Peyer's patch (tissue), 4 donors: ENCODE data around the gene CSRNP3. TPM values are rescaled to one million over a fixed set of nuclear protein-coding genes. Genes with fewer than 3 reads are reported as not detected.

ENCODE experiments used
- DNase-seq, 3 donors: peaks; one replicate each; pipeline ENCODE4 v3.0.0-alpha.2; 2017 to 2019
- H3K27ac ChIP-seq, 4 donors: fragments of 200-600 bp; sonication (generic); one replicate each; pipeline ENCODE4 v1.5.1; 2016 to 2019
- H3K27me3 ChIP-seq, 2 donors: fragments of 200-600 bp; sonication (generic); one replicate each; pipeline ENCODE4 v1.5.1; 2019
- H3K36me3 ChIP-seq, 3 donors: fragments of 200-600 bp; sonication (generic); one replicate each; pipeline ENCODE4 v1.5.1; 2016 to 2019
- H3K4me1 ChIP-seq, 4 donors: fragments of 200-600 bp; sonication (generic); one replicate each; pipeline ENCODE4 v1.5.1; 2016 to 2019
- H3K4me3 ChIP-seq, 4 donors: fragments of 200-600 bp; sonication (generic); 1 replicate in 3 of 4; 2 replicates in 1 of 4; pipeline ENCODE4 v1.5.1; 2016 to 2019; ENCODE audit warnings: mild to moderate bottlenecking in 1 of 4
- H3K9me3 ChIP-seq, 4 donors: fragments of 200-600 bp; sonication (generic); one replicate each; pipeline ENCODE4 v1.5.1; 2016 to 2019; ENCODE audit warnings: mild to moderate bottlenecking in 1 of 4
- POLR2A ChIP-seq, 2 donors: fragments of 450-650 bp; IDR thresholded peaks; one replicate each; pipeline ENCODE4 v1.5.1; 2017; ENCODE audit warnings: antibody characterized with exemption in 2 of 2, mild to moderate bottlenecking in 2 of 2, moderate library complexity in 2 of 2
- total RNA-seq, 4 donors: library from RNA; depleted of rRNA; stranded (reverse); fragments of >200 nt; gene quantifications; one replicate each; pipeline ENCODE4 v1.1.0, GENCODE V29; 2016
- TF ChIP-seq, protein P1 (sequence below), 6 experiments: fragments of 450-650 bp in 4 of 6; fragments of 200-600 bp in 2 of 6; sonication (generic) in 1 of 6; IDR thresholded peaks; one replicate each; pipeline ENCODE4 v1.5.1; 2017 to 2019; ENCODE audit warnings: antibody characterized with exemption in 6 of 6, mild to moderate bottlenecking in 3 of 6, moderate library complexity in 1 of 6

CSRNP3 gene
- total RNA-seq, 4 donors from 2014 or later, result 1.6 to 10.5 (median 4.4) TPM

DNA sequence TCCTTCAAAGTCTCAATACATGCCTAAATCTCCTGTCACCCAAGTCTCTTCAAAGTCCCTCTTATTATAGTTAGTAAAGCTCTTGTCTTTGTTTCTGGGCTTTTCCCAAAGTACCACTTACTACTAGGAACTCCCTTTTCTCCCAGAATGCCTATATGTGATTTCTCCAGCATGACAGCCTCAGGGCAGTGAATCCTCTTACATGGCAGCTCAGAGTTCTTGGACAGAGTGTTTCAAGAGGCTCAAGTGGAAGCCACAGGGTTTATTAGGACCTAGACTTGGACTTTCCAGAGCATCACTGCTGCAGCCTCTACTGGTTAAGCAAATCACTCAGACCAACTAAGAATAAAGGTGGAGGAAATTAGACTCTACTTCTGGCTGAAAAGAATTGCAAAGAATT lies 98.9 kb downstream of the CSRNP3 start:
- Histone ChIP-seq H3K4me3 (no peak overlapping the region), H3K27me3 (no peaks in the 10 kb centered on the region), H3K9me3 (no peaks in the 10 kb centered on the region), H3K4me1 (no peaks in the 10 kb centered on the region), H3K36me3 (no peaks in the 10 kb centered on the region), H3K27ac (no peak overlapping the region)
- TF ChIP-seq POLR2A (IDR thresholded peaks at IDR 0.05), result no peak
- TF ChIP-seq, protein P1, sequence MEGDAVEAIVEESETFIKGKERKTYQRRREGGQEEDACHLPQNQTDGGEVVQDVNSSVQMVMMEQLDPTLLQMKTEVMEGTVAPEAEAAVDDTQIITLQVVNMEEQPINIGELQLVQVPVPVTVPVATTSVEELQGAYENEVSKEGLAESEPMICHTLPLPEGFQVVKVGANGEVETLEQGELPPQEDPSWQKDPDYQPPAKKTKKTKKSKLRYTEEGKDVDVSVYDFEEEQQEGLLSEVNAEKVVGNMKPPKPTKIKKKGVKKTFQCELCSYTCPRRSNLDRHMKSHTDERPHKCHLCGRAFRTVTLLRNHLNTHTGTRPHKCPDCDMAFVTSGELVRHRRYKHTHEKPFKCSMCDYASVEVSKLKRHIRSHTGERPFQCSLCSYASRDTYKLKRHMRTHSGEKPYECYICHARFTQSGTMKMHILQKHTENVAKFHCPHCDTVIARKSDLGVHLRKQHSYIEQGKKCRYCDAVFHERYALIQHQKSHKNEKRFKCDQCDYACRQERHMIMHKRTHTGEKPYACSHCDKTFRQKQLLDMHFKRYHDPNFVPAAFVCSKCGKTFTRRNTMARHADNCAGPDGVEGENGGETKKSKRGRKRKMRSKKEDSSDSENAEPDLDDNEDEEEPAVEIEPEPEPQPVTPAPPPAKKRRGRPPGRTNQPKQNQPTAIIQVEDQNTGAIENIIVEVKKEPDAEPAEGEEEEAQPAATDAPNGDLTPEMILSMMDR (IDR thresholded peaks at IDR 0.05), result no peak
- no peak for DNase-seq

DNA sequence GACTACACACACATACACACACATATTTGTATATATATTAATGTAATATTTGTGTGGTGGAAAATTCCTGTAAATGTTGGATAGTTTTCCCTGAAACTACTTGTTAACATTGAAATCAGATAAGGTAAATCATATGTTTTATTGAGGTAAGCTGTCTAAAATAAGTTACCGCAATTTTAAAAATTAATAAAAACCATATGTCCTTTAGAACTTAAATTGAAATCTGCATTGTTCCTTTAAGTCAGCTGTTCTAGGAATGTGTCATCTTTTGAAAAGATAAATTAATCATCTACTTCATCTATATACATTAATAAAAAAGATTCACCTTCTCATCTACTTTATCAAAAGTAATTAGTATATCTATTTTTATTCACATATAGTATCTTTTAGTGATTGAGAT lies 102.0 kb downstream of the CSRNP3 start:
- Histone ChIP-seq H3K27ac (no peak overlapping the region), H3K36me3 (no peaks in the 10 kb centered on the region), H3K27me3 (no peaks in the 10 kb centered on the region), H3K9me3 (no peaks in the 10 kb centered on the region), H3K4me1 (no peaks in the 10 kb centered on the region), H3K4me3 (no peak overlapping the region)
- DNase-seq, result no peak
- TF ChIP-seq POLR2A (IDR thresholded peaks at IDR 0.05), result no peak
- TF ChIP-seq, protein P1 (IDR thresholded peaks at IDR 0.05), result no peak

DNA sequence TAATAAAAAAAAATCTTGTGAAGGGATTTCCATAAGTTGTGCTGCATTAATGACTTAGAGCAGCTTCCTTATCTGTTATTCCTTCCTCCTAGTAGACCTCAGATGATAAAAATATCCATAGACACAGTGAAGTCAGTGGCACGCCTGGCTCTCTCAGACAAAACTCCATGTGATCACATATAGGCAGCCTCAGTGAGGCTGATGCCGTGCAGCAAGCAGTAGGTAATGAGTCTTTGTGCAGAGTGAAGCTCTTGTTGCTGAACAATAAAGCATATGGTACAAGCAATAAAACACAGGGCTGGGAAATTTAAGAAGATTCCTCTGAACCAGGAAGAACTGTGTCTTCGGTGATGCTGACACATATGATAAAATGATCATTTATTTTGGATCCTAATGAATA lies 102.7 kb downstream of the CSRNP3 start:
- H3K9me3 ChIP-seq, result no peaks in the 10 kb centered on the region
- DNase-seq, result no peak
- no peak overlapping the region for H3K4me3 ChIP-seq

DNA sequence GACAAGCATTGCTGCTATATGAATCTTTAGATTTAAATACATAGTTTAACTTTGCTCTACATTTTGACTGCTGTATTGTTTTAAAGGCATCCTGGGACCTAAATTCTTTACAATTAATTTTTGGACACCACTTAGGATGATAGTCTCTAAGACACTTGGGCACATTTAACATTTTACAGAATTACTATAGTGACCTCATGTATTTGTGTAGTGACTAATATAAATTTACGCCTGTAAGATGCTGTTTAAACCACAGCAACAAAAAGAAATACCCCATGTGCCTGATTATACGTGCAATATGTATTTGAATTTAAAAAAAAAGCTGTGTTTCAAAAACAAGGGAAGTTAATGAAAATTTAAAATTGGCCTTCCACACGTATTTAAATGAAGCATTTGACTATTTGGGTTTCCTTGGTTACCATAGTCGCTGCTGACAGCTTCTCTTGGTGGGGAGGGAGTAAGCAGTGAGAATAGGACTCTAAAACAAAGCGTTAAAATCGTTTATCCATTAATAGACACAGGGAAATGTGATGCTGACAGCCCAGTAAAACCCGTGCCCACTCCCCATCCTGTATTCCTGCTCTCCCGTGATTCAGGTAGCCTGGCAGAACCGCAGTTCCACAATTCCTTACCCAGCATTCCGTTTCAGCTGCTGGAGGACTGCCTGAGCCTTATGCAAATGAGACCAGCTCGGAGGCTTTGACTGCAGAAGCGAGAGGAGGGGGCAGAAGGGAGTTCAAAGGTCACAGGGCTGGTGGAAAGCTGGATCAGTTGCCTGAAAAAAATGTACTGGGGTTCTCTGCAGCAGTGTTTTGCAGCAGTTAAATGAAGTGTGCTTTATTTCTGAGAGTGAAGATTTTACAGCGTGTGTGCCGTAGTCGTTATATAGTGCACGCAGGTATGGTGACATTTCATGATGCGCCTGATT lies 104.3 kb downstream of the CSRNP3 start:
- H3K4me1 ChIP-seq, result no peaks in the 10 kb centered on the region
- no peaks in the 10 kb centered on the region for H3K36me3 ChIP-seq
- peak in 2 of 3 donors; percentile 63 to 72 for DNase-seq
- TF ChIP-seq, protein P1 (IDR thresholded peaks at IDR 0.05), result no peak
- no peak for TF ChIP-seq POLR2A (IDR thresholded peaks at IDR 0.05)
- H3K27ac ChIP-seq, result no peak overlapping the region
- H3K9me3 ChIP-seq, result no peaks in the 10 kb centered on the region
- no peaks in the 10 kb centered on the region for H3K27me3 ChIP-seq
- H3K4me3 ChIP-seq, result peak overlapping the region in 3 of 4 donors; percentile 11 to 56 (median 51)

More for the DNA sequence above, 102.7 kb downstream of the CSRNP3 start:
- Histone ChIP-seq H3K27ac (no peak overlapping the region), H3K27me3 (no peaks in the 10 kb centered on the region), H3K36me3 (no peaks in the 10 kb centered on the region), H3K4me1 (no peaks in the 10 kb centered on the region)
- TF ChIP-seq, protein P1 (IDR thresholded peaks at IDR 0.05), result no peak
- TF ChIP-seq POLR2A (IDR thresholded peaks at IDR 0.05), result no peak

DNA sequence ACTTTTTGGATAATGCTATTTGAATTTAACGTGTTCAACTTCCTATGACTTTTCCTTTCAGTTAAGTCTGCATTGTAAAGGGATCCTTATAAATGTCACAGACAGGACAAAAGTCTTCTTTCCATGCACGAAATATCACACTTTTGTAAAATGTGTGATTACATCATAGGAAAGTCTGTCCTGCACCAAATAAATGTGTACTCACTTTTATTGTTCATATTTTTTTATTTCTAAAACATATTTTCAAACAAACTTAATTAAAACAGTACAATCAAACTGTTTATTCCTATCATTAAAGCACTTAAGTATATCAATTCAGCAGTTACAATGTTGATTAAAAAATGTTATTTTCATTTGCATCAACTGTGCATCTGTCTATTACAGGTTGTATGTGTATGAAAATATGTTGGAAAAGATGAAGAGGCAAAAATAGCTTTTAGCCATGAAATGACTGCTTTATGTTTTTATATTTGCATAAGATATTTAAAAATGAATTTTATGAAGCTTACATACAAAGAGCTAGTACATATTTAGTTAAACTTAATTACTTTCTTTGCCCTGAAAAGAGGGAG lies 105.6 kb downstream of the CSRNP3 start:
- H3K9me3 ChIP-seq, result no peaks in the 10 kb centered on the region

More for the DNA sequence above, 105.6 kb downstream of the CSRNP3 start:
- Histone ChIP-seq H3K27me3 (no peaks in the 10 kb centered on the region), H3K36me3 (no peaks in the 10 kb centered on the region), H3K27ac (no peak overlapping the region), H3K4me3 (no peak overlapping the region), H3K4me1 (no peaks in the 10 kb centered on the region)
- TF ChIP-seq, protein P1 (IDR thresholded peaks at IDR 0.05), result no peak
- TF ChIP-seq POLR2A (IDR thresholded peaks at IDR 0.05), result no peak
- no peak for DNase-seq
